GM12872 (cell line): ENCODE data around the gene RBM4B.

Source experiments
- TF ChIP-seq, protein P1 (sequence below): IDR thresholded peaks from 3 replicates; pipeline ENCODE4 v1.5.1; 2011; ENCODE audit warnings: low read depth, mild to moderate bottlenecking, low read length, moderate library complexity; ENCODE audit not compliant: insufficient read depth

The RBM4B gene

DNA sequence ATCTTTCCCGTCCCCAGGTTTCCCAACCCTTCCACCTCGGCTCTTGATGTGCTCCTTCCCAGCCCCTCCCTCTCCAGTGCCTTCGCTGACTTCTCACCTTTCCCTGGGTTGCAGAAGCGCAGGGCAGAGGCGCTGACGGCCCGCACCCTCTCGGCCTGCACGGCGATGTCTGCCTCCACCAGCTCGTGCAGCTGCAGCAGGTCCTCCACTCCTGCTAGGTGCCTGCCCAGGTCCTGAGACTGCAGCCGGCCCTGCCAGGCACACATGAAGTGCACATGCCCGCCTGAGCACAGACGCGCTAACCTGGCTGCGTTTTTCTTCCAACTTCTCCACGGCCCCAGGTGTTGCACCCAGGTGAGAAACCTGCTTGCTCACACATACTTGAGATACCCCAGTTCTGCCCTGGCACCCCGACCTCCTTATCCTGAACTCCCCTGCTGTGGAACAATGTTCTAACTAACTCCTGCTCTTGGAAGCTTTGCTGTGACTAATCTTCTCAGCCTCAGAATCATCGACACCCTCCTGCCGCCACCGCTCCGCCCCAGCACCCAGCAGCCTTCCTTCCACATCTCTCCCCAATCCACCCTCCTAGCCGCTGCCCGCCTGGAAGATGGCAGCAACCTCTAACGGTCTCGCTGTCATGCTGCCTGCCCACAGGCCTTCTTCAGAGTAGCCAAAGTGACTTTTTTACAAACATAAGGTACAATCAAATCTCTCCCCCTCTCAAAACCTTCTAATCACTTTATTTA, 28.1 kb upstream of the RBM4B start:
- TF ChIP-seq, protein P1, sequence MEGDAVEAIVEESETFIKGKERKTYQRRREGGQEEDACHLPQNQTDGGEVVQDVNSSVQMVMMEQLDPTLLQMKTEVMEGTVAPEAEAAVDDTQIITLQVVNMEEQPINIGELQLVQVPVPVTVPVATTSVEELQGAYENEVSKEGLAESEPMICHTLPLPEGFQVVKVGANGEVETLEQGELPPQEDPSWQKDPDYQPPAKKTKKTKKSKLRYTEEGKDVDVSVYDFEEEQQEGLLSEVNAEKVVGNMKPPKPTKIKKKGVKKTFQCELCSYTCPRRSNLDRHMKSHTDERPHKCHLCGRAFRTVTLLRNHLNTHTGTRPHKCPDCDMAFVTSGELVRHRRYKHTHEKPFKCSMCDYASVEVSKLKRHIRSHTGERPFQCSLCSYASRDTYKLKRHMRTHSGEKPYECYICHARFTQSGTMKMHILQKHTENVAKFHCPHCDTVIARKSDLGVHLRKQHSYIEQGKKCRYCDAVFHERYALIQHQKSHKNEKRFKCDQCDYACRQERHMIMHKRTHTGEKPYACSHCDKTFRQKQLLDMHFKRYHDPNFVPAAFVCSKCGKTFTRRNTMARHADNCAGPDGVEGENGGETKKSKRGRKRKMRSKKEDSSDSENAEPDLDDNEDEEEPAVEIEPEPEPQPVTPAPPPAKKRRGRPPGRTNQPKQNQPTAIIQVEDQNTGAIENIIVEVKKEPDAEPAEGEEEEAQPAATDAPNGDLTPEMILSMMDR: no peak

DNA sequence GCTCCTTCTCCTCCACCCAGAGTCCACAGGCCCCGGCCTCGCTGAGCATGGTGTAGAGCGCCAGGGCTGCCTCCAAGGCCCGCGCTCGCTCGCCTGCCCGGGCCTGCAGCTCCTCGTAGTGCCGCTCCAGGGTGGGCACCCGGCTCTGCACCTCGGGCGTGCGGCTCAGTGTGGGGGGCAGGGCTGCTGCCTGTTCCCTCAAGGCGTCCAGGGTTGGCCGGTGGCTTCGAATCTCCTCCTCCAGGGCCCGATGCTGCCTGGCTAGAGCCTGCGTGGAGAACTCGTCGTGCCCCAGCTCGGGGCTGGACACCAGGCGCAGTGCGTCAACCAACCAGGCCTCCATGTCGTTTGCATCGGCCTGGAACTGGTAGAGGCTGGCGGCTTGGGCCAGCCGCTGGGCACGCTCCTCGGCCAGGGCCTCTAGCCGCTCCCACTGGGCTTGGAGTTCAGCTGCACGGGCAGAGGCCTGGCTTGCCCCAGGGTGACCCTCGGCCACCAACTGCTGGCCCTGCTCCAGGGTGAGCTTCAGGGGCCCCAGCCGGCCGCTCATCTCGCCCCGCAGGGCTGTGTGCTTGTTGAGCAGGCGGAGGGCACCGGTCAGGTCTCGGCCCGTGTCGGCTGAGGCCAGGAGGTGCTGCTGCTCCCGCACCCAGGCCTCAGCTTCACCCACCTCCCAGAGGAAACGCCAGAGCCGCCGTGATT, 27.1 kb upstream of the RBM4B start:
- TF ChIP-seq, protein P1: no peak

DNA sequence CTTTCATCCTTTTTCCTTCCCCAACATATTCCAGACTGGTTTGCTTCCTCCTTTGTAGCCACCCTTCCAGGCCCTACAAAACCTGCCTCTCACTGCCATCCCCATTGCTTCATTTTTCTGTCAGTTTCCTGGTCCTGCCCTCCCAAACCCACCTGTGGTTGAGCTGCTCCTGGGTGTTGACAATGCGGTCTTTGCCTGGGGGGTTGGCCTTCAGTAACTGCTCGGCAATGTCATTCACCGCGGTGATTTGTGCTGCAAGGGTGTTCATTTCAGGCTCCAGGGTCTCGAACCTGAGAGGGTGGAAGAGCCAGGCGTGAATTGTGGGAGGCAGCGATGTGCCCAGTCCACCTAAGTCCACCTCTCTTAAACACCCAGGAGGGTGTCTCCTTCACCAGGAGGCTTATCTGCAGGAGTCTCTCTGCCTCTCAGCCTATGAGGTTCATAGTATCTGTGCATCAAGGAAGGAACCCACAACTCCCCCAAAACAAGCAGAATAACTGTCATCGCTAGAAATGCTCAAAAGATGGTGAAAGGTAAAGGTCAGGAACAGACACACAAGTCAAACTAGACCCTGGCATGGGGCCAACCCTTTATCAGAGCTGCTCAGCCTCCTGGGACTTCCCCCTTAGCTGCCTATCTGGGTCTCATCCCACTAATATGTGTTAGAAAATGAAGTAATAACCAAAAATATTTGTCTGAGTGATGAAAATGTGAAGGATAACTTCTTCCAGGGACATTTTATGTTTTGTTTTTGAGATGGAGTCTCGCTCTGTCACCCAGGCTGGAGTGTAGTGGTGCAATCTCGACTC, 23.9 kb upstream of the RBM4B start:
- TF ChIP-seq, protein P1: no peak

DNA sequence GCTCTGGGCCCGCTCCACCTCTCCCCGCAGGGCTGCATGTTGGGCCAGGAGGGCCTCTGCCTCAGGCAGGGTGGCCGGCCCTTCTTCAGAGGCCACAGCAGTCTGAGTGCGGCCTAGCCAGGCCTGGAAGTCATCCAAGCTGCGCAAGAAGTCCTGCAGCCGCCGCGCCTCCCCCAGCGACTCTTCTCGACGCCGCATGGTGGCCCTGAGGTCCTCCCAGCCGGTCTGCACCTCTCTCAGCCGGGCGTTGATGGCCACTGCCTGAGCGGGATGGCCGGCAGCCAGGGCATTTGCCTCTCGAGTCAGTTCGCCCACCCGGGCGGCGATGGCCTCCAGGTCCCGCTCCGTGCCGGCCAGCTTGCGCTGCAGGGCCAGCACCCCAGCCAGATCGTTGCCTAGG, 23.1 kb upstream of the RBM4B start:
- TF ChIP-seq, protein P1: no peak

DNA sequence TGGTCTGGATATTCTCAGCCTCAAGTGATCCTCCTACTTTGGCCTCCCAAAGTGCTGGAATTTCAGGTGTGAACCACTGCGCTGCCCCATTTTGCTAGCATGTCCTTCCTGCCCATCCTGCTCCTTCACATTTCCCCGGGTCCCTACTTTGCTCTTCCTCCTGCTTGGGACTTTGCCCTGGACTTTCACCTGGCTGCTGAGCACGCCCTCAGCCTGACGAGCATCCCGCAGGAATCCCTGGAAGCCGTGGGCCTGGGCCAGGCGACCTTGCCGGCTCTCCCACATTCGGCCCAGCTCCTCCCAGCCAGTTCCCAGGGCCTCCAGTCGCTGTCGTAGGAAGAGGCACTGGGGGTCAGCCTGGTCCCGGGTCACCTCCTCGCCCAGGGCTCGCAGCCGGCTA, 22.6 kb upstream of the RBM4B start:
- TF ChIP-seq, protein P1: no peak

DNA sequence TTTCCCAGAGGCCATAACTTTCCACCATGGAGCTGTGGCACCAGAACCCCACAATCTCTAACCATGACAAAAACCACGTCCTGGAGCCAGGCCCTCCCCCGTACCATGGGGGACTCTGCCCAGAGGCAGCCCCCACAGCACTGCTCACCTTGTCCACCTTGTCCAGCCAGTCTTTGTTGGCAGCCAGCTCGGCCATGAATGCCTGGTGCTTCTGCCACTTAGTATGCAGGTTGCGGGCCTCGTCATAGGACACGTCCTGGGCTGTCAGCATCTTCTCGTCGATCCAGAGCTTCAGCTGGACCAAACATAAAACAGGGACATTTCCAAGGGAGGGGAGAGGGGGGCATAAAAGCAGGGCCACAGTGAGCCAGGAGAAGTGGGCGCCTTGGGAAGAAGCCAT, 20.8 kb upstream of the RBM4B start:
- TF ChIP-seq, protein P1: no peak

DNA sequence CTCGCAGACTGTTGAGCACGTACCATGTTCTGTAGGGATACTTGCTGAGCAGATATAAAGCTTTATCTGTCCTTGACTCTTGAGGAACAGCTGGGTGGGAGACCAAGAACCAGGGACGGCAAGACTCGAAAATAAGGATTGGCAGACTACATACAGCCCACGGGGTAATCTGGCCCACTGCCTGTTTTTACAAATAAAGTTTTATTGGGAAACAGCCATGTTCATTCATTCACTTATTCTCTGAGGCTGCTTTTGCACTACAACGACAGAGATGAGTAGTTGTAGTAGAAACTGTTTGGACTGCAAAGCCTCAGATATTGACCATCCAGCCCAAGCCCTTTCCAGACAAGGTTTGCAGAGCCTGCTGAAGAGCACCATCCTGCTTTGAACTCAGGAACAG, 20.3 kb upstream of the RBM4B start:
- TF ChIP-seq, protein P1: no peak
